Type B pancreatic cell (in vitro differentiated cells): Measurements from ENCODE around the gene RING1. TPM values are rescaled to one million over a fixed set of nuclear protein-coding genes. Genes with fewer than 3 reads are reported as not detected.
A peak's percentile ranks its signal among the peaks of the same experiment; 100 is the strongest.

Experiments
- DNase-seq: peaks from one replicate; pipeline ENCODE4 v3.0.0; 2021; ENCODE audit warnings: mixed read lengths; ENCODE audit not compliant: unreplicated experiment; ENCODE audit errors: extremely low spot score
- H3K27ac Mint-ChIP-seq: 2 replicates; pipeline ENCODE4 v1.8.0; 2021; ENCODE audit warnings: mild to moderate bottlenecking, mixed read lengths
- H3K27me3 Mint-ChIP-seq: 2 replicates; pipeline ENCODE4 v1.8.0; 2021; ENCODE audit warnings: mixed read lengths
- H3K36me3 Mint-ChIP-seq: 2 replicates; pipeline ENCODE4 v1.8.0; 2021; ENCODE audit warnings: mixed read lengths
- H3K4me1 Mint-ChIP-seq: one replicate; pipeline ENCODE4 v1.8.0; 2021; ENCODE audit warnings: mixed read lengths; ENCODE audit not compliant: unreplicated experiment
- H3K4me3 Mint-ChIP-seq: 2 replicates; pipeline ENCODE4 v1.8.0; 2021; ENCODE audit warnings: mild to moderate bottlenecking, mixed read lengths
- H3K9me3 Mint-ChIP-seq: 2 replicates; pipeline ENCODE4 v1.8.0; 2021; ENCODE audit warnings: mixed read lengths
- CTCF ChIP-seq: fragments of 200-600 bp; sonication (generic); conservative IDR thresholded peaks from 2 replicates; pipeline ENCODE4 v1.5.0; 2021; ENCODE audit warnings: antibody characterized with exemption, mild to moderate bottlenecking
- total RNA-seq: library from RNA; stranded (reverse); gene quantifications from 2 replicates; pipeline ENCODE4 v1.2.1, GENCODE V29; 2021; ENCODE audit warnings: low replicate concordance

Gene RING1
- total RNA-seq, 1 donor from 2014 or later, result 60.4 TPM

GRCh38 chr6:33201147-33201545 is 7.2 kb upstream of the RING1 start:
- Mint-ChIP-seq H3K9me3 (no peaks in the 10 kb centered on the region), H3K27me3 (no peaks in the 10 kb centered on the region), H3K4me3 (peak overlapping the region; percentile 100), H3K4me1 (peaks cover 70% of the 10 kb centered on the region), H3K27ac (peak overlapping the region; percentile 99), H3K36me3 (peaks cover 34% of the 10 kb centered on the region)
- no peak for DNase-seq
- peak; percentile 33 for TF ChIP-seq CTCF

GRCh38 chr6:33201935-33202334 is 6.4 kb upstream of the RING1 start:
- H3K4me1 Mint-ChIP-seq, result peaks cover 75% of the 10 kb centered on the region
- H3K4me3 Mint-ChIP-seq, result peak overlapping the region; percentile 100
- DNase-seq, result no peak
- TF ChIP-seq CTCF, result no peak
- no peaks in the 10 kb centered on the region for H3K27me3 Mint-ChIP-seq
- peak overlapping the region; percentile 99 for H3K27ac Mint-ChIP-seq
- H3K9me3 Mint-ChIP-seq, result no peaks in the 10 kb centered on the region
- H3K36me3 Mint-ChIP-seq, result peaks cover 34% of the 10 kb centered on the region

GRCh38 chr6:33202799-33203198 is 5.5 kb upstream of the RING1 start:
- Mint-ChIP-seq H3K27ac (peak overlapping the region; percentile 99), H3K9me3 (no peaks in the 10 kb centered on the region), H3K27me3 (no peaks in the 10 kb centered on the region), H3K36me3 (peaks cover 27% of the 10 kb centered on the region), H3K4me1 (peaks cover 69% of the 10 kb centered on the region), H3K4me3 (peak overlapping the region; percentile 100)
- DNase-seq, result no peak
- no peak for TF ChIP-seq CTCF

- Mint-ChIP-seq H3K27ac (peak overlapping the region; percentile 99), H3K9me3 (no peaks in the 10 kb centered on the region), H3K4me3 (peak overlapping the region; percentile 100), H3K4me1 (peaks cover 61% of the 10 kb centered on the region), H3K27me3 (no peaks in the 10 kb centered on the region), H3K36me3 (peaks cover 27% of the 10 kb centered on the region)
- no peak for TF ChIP-seq CTCF
- no peak for DNase-seq
These were observed 4.7 kb upstream of the RING1 start for GRCh38 chr6:33203443-33204164.

- peak overlapping the region; percentile 99 for H3K27ac Mint-ChIP-seq
- no peak for DNase-seq
- TF ChIP-seq CTCF, result no peak
- peaks cover 27% of the 10 kb centered on the region for H3K36me3 Mint-ChIP-seq
- H3K4me3 Mint-ChIP-seq, result peak overlapping the region; percentile 100
- no peaks in the 10 kb centered on the region for H3K27me3 Mint-ChIP-seq
- no peaks in the 10 kb centered on the region for H3K9me3 Mint-ChIP-seq
- H3K4me1 Mint-ChIP-seq, result peaks cover 61% of the 10 kb centered on the region
These were observed 4.2 kb upstream of the RING1 start for GRCh38 chr6:33204165-33204414.
